NCI-H128 (cell line): ENCODE measurements around the gene INPP4A.

ENCODE experiments used
- DNase-seq: peaks from one replicate; lab custom pipeline; 2025; ENCODE audit not compliant: unreplicated experiment; lab: John Stamatoyannopoulos, UW

The INPP4A gene

DNA sequence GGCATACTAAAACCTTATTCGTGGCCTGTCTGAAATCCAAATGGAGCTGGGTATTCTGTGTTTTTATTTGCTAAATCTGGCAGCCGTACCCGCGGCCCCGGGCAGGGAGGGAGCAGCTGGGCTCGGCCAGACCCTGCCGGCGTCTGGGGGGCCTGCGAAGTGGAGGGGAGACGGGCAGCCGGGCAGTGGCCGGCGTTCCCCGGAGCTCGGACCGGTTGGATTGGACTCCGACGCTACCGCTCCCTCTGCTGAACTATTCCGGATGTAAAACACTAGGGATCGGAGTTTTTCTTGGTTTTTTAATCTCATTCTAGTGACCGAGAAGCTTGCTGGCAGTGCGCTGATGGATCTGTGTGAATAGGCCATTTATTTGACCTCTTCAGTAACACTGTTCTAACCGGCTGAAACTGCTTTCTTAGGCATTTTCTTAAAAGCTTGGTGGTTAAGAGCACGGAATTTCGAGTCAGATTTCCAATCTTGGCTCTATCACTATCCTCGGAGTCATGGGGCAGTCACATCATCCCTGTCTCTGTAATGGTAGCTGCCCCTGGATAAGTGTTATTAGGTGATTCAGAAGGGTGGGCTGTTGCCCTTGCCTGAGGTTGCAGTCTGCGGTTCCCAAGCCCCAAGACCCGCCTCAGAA lies 164.4 kb downstream of the INPP4A start:
- DNase-seq, result no peak

DNA sequence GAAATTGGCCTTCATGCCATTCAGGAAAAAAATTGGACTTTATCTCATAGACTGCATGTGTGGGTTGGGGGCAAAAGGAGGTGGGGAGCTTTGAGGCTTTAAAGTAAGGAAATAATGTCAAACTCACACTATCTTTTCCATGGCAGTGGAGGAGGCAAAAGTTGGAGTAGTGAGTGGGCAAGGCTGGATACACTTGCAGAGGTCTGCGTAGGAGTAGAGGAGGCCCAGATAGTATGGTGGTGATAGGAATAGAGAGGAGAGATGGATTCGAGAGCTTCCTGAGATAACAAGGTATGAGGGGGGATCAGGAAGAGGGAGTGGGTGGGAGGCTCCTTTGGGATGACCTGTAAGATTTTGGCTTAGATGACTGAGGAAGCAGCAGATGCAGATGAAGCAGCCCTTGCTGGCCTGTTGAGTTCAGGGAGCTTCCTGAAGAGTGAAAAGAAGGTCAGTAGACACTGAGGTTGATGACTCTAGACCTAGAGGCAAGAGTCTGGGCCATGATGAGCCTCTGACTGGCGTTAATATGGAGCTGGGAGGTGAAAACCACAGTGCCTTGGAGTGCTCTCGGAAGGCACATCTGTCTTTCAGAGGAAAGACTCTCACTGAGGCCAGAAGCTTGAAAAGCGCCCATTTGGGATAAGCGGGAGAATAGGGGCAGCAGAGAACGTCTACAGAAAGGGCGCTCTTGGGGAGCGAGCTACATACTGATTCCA lies 169.5 kb downstream of the INPP4A start:
- no peak for DNase-seq

DNA sequence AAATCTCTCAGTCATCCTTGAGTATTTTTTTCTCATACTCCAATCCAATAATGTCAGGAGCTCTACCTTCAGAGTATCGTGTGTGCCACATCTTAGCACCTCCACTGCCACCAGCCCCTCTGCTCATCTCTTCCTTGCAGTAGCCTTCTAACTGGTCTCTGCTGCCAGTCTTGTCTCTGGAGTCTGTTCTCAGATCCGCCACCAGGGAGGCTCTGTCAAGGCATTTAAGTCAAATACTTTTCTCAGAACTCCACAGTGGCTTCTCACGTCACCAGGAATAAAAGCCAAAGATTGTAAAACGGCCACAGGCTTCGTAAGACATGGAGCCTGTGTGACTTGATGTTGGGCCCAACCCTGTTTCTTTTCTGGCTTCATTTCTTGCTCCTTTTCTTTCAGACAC lies 170.8 kb downstream of the INPP4A start:
- DNase-seq, result no peak

DNA sequence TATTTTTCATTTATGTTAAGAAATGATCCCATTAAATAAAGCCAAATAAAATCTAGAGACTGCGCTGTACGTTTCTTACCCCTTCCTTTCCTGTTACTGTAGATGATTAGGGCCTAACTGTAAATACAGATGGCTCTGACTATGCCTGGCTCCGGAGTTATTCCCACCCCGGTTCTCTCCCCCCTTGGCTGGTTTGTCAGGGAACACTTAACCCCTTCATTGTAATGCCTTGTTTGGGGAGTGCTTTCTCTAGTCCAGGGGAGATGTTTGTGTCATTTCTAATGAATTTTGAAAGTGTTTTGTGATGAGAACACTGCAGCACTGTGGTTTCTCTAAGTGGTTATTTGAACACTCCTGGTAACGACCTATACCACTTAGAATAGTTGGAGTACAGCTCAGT lies 172.5 kb downstream of the INPP4A start:
- no peak for DNase-seq

DNA sequence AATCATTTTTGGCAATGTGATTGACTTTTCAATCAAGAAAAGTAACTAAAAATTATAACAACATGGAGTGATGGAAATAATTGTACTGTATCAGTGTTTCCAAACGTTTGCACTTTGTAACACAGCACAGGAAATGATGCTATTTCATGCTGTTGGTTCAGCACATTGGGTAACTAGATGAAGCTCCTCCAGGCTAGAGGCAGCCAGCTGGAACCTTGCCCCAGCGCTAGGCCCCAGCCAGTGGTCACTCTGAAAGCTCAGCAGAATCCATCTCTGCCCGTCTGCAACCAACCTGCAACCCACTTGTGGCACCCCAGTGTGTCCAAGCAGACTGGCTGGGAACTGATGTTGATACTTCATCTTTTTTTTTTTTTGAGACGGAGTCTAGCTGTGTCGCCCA lies 179.0 kb downstream of the INPP4A start:
- DNase-seq, result no peak

DNA sequence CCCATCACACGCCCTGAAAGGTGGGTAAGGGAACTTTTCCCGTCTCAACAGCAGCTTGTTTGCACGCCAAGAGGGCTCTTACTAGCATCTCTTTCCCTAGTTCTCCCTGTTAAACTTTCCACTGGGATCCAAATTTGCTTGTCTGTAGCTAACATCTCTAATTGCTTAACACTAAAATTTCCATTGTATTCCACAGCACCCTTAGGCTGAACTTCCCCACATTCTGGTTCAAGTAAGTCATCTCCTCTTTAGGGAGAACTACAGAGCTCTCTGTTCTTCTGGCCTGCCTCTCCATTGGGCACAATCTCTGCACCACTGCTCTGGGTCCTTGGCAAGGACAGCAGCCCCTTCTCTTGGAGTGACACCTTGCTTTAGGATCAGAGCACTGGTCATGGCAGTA lies 187.7 kb downstream of the INPP4A start:
- DNase-seq, result no peak

DNA sequence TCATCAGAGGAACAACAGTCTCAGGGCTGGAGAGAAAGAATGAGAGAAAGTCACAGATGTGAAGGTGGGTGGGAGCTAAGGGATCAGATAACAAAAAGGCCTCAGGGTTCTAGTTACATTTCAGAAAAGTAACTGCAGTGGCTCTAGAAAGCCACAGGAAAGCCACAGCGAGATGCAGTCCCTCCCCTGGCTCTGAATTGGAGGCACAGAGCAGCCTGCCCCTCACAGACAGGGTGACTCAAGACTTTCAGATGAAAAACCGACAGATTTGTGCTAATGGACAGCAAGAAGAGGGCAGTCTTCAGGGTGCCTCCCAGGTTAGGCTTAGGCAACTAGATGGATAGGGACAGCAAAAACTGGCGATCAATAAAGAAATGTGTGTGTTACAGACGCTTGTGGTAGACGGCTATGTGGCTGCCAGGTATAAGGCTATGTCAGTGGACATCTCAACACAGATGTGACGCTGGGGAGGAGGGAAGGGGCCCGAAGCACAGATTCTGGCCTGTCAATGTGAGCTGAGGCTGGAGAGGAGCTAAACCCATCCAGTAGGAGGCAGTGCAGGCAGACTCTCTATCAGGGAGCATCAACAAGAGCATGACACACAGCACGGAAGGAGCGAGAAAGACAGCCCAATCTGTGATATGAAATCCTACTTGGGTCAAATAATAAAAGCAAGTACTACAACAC lies 189.9 kb downstream of the INPP4A start:
- DNase-seq, result no peak

DNA sequence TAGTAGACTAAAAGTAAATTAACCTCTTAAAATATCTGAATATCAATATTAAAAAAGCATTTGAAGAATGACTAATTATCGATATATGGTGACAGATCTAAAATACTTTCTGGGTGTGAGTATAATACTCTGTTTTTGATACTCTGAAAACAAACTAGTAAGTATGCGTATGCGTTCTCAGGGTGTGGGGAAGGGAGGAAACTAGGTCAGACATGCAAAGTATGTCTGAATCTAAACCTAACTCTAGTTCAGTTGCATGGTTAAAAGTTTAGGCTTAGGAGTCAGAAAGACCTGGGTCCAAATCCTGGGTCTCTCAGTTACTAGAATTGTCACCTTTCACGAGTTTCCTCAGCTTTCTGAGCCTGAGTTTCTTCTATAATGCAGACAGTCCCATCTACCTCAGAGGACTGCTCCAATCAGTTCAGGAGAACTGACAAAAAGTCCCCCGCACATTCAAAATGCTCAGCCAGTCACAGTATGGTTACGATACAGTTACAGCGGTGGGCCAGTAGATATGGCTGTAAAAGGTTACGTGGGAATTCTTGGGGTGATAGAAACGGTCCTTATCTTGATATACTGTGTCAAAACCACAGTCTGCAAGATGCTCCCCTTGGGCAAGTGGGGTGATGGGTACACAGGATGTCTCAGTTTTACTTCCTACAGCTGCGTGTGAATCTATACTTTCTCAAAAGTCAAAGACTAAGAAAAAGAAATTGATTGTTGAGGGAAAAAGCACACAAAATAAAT lies 192.9 kb downstream of the INPP4A start:
- DNase-seq, result no peak

DNA sequence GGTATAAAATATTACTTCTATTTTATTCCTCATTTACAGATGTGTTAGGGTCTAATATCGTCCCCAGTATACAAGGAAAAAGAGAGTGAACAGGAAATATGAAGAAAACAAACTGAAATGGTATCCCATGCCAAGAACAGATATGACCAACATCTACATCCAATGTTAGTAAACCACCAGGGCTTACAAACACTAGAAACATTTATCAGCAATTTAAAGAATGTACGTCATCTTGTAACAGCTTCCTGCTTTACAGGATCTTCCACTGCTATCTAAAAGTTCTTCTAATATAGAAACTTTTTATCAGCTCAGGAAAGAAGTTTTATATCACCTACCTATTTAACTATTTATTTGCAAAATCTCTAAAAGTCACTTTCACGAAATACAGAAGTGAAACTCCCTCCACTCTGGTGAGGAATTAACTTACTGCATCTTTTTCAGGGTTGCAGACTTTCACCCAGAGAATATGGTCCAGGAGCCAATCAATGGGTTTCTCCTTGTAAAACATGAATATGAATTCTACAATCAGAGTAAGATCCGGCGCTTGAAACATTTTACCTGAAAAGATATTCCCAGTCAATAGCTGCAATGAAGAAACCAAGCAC lies 198.9 kb downstream of the INPP4A start:
- no peak for DNase-seq
